GM23338 (cell line): ENCODE results near the gene NLRP7. TPM values are rescaled to one million over a fixed set of nuclear protein-coding genes. Genes with fewer than 3 reads are reported as not detected.
A peak's percentile ranks its signal among the peaks of the same experiment; 100 is the strongest.
"Not testable (repeated sequence)": the region's sequence is repeated elsewhere in the genome, so short reads cannot be mapped to it uniquely, and the experiment has no call there.

Source experiments
- ATAC-seq: fragments of 200-7000 bp; cut with Tn5 transposase; 3 replicates; pipeline ENCODE4 v1.9.1; 2020
- DNase-seq: peaks from one replicate; pipeline ENCODE4 v3.0.0-alpha.2; 2015; ENCODE audit warnings: low spot score
- H2AFZ ChIP-seq: fragments of 200-600 bp; sonication (generic); 2 replicates; pipeline ENCODE4 v1.8.0; 2016; ENCODE audit warnings: antibody characterized with exemption, mild to moderate bottlenecking, moderate library complexity
- H3F3A ChIP-seq: fragments of 200-600 bp; sonication (generic); replicated peaks from 2 replicates; pipeline ENCODE4 v1.8.0; 2017; ENCODE audit warnings: antibody characterized with exemption, mixed run types, low read depth
- H3K27ac ChIP-seq: fragments of 200-600 bp; sonication (generic); 2 replicates; pipeline ENCODE4 v1.6.1; 2016; ENCODE audit warnings: low read depth
- H3K27me3 ChIP-seq: fragments of 200-600 bp; sonication (generic); 2 replicates; pipeline ENCODE4 v1.8.0; 2016; ENCODE audit warnings: mild to moderate bottlenecking, mixed run types, moderate library complexity; ENCODE audit not compliant: insufficient read depth
- H3K36me3 ChIP-seq: fragments of 200-600 bp; sonication (generic); 2 replicates; pipeline ENCODE4 v1.8.0; 2016; ENCODE audit warnings: mild to moderate bottlenecking; ENCODE audit not compliant: insufficient read depth
- H3K4me1 ChIP-seq: fragments of 200-600 bp; sonication (generic); 2 replicates; pipeline ENCODE4 v1.8.0; 2016; ENCODE audit warnings: mild to moderate bottlenecking, moderate library complexity; ENCODE audit not compliant: insufficient read depth
- H3K4me2 ChIP-seq: fragments of 200-600 bp; sonication (generic); 2 replicates; pipeline ENCODE4 v1.7.1; 2017; ENCODE audit warnings: mixed run types
- H3K4me3 ChIP-seq: fragments of 200-600 bp; sonication (generic); 2 replicates; pipeline ENCODE4 v1.6.1; 2016; ENCODE audit warnings: mixed run types
- H3K79me2 ChIP-seq: fragments of 200-600 bp; sonication (generic); replicated peaks from 2 replicates; pipeline ENCODE4 v1.8.0; 2017; ENCODE audit warnings: mild to moderate bottlenecking; ENCODE audit not compliant: insufficient read depth
- H3K9me2 ChIP-seq: fragments of 200-600 bp; sonication (generic); 2 replicates; pipeline ENCODE4 v1.8.0; 2017; ENCODE audit not compliant: insufficient read depth
- H4K20me1 ChIP-seq: fragments of 200-600 bp; sonication (generic); replicated peaks from 2 replicates; pipeline ENCODE4 v1.8.0; 2017; ENCODE audit warnings: mild to moderate bottlenecking; ENCODE audit not compliant: insufficient read depth
- H3K27ac Mint-ChIP-seq: 2 replicates; pipeline ENCODE4 v1.8.0; 2020; ENCODE audit warnings: inconsistent platforms, mild to moderate bottlenecking, moderate library complexity, mixed read lengths
- H3K27me3 Mint-ChIP-seq: 3 replicates; pipeline ENCODE4 v1.8.0; 2022; ENCODE audit warnings: low read depth, mild to moderate bottlenecking, moderate library complexity, mixed read lengths, inconsistent platforms; ENCODE audit not compliant: insufficient read depth, poor library complexity
- H3K36me3 Mint-ChIP-seq: 3 replicates; pipeline ENCODE4 v1.8.0; 2021; ENCODE audit warnings: low read depth, mild to moderate bottlenecking, inconsistent platforms, moderate library complexity, mixed read lengths
- H3K4me1 Mint-ChIP-seq: 3 replicates; pipeline ENCODE4 v1.8.0; 2020; ENCODE audit warnings: mild to moderate bottlenecking, inconsistent platforms, mixed read lengths
- H3K4me3 Mint-ChIP-seq: 3 replicates; pipeline ENCODE4 v1.8.0; 2021; ENCODE audit warnings: moderate library complexity, mild to moderate bottlenecking, inconsistent platforms, mixed read lengths
- H3K9me3 Mint-ChIP-seq: 3 replicates; pipeline ENCODE4 v1.8.0; 2020; ENCODE audit warnings: moderate library complexity, mild to moderate bottlenecking, inconsistent platforms, mixed read lengths
- CTCF ChIP-seq, 2 experiments: fragments of 200-600 bp in 1 of 2; sonication (generic) in 1 of 2; conservative IDR thresholded peaks; 2 replicates each; pipeline versions ENCODE4 v1.5.1 to v1.6.1; 2016 to 2017; ENCODE audit warnings: antibody characterized with exemption in 2 of 2, low read depth in 2 of 2, mild to moderate bottlenecking in 2 of 2, moderate library complexity in 1 of 2
- EZH2phosphoT487 ChIP-seq: fragments of 200-600 bp; sonication (generic); IDR thresholded peaks from one replicate; pipeline ENCODE4 v1.8.1; 2018; ENCODE audit warnings: antibody characterized with exemption; ENCODE audit not compliant: unreplicated experiment
- polyA plus RNA-seq: library from polyadenylated mRNA; unstranded; fragments of >200 nt; fragmentation: Nextera tagmentation; extraction: Ambion mirVana; gene quantifications from 2 replicates; pipeline ENCODE4 v1.2.1, GENCODE V29; 2016
- total RNA-seq: library from RNA; depleted of rRNA; stranded (reverse); fragments of >200 nt; shearing (Covaris generic); gene quantifications from 2 replicates; pipeline ENCODE4 v1.2.3, GENCODE V29; 2014

NLRP7 gene
- total and polyA plus RNA-seq, 2 experiments from 2014 or later: 1.2 to 2.2 TPM

- Histone ChIP-seq H3K4me1 (peaks cover 18% of the 10 kb centered on the region; the same call in 1 of the 2 replicates), H3K4me2 (no peak overlapping the region), H2AFZ (no peak overlapping the region), H3F3A (peaks cover 5% of the 10 kb centered on the region; the same call in 1 of the 2 replicates), H3K4me3 (no peak overlapping the region), H4K20me1 (no peaks in the 10 kb centered on the region), H3K9me2 (no peaks in the 10 kb centered on the region), H3K27ac (0 out of 2 replicates have a peak overlapping the region, but pooled peaks have one; percentile 52), H3K27me3 (no peaks in the 10 kb centered on the region), H3K79me2 (no peaks in the 10 kb centered on the region), H3K36me3 (no peaks in the 10 kb centered on the region)
- Mint-ChIP-seq H3K4me1 (peaks cover 19% of the 10 kb centered on the region; the same call in 2 of the 3 replicates), H3K27me3 (peaks cover 9% of the 10 kb centered on the region), H3K4me3 (no peak overlapping the region), H3K9me3 (peaks cover 33% of the 10 kb centered on the region), H3K27ac (no peak overlapping the region), H3K36me3 (peaks cover 7% of the 10 kb centered on the region; the same call in 2 of the 3 replicates)
- no peak for TF ChIP-seq EZH2phosphoT487
- TF ChIP-seq CTCF (conservative IDR thresholded peaks at IDR 0.05; ENCODE audit: low read depth in 2 of 2): peak in 1 of 2 experiments; percentile 20; a peak in 2 of 4 replicates
- no peak for DNase-seq
- ATAC-seq: peak; percentile 45; the same call in 2 of the 3 replicates
Observed at GRCh38 chr19:54902061-54902460, 45.3 kb downstream of the NLRP7 start.

- H3F3A ChIP-seq, H3K4me3 Mint-ChIP-seq, H3K36me3 Mint-ChIP-seq, H3K4me3 ChIP-seq, H3K9me2 ChIP-seq, DNase-seq, H3K27ac ChIP-seq, H3K27me3 Mint-ChIP-seq, H3K36me3 ChIP-seq, H3K27me3 ChIP-seq, ATAC-seq, H3K27ac Mint-ChIP-seq, H2AFZ ChIP-seq, H3K79me2 ChIP-seq, H4K20me1 ChIP-seq, H3K4me2 ChIP-seq: not testable (repeated sequence)
- Mint-ChIP-seq H3K4me1 (peaks cover 14% of the 10 kb centered on the region; the same call in 2 of the 3 replicates), H3K9me3 (peaks cover 37% of the 10 kb centered on the region)
- peaks cover 12% of the 10 kb centered on the region; the same call in 1 of the 2 replicates for H3K4me1 ChIP-seq
Observed at GRCh38 chr19:54901153-54901552, 46.2 kb downstream of the NLRP7 start.

- not testable (repeated sequence) for H2AFZ ChIP-seq, H3K36me3 ChIP-seq, DNase-seq, H4K20me1 ChIP-seq, H3K27me3 Mint-ChIP-seq, H3K79me2 ChIP-seq, H3K4me3 Mint-ChIP-seq, H3K4me1 ChIP-seq, H3K27me3 ChIP-seq, H3K36me3 Mint-ChIP-seq, H3K27ac ChIP-seq, H3K4me3 ChIP-seq, ATAC-seq, H3F3A ChIP-seq, H3K9me2 ChIP-seq, H3K27ac Mint-ChIP-seq, H3K4me2 ChIP-seq
- peaks cover 40% of the 10 kb centered on the region for H3K9me3 Mint-ChIP-seq
- H3K4me1 Mint-ChIP-seq: peaks cover 18% of the 10 kb centered on the region
Observed at GRCh38 chr19:54899646-54900045, 47.7 kb downstream of the NLRP7 start.

GRCh38 chr19:54898685-54899084 lies 48.6 kb downstream of the NLRP7 start:
- Mint-ChIP-seq H3K9me3 (peaks cover 40% of the 10 kb centered on the region), H3K4me1 (peaks cover 24% of the 10 kb centered on the region)
- not testable (repeated sequence) for H3K27me3 ChIP-seq, H3K9me2 ChIP-seq, H3K27ac Mint-ChIP-seq, H3K4me3 Mint-ChIP-seq, H2AFZ ChIP-seq, H3K4me1 ChIP-seq, H3K4me2 ChIP-seq, H3F3A ChIP-seq, ATAC-seq, H3K36me3 ChIP-seq, H3K36me3 Mint-ChIP-seq, H3K27me3 Mint-ChIP-seq, H3K27ac ChIP-seq, H4K20me1 ChIP-seq, DNase-seq, H3K79me2 ChIP-seq, H3K4me3 ChIP-seq
